GM19452 (cell line): Measurements from ENCODE around the gene CD200R1.
"Not testable (repeated sequence)": the region's sequence is repeated elsewhere in the genome, so short reads cannot be mapped to it uniquely, and the experiment has no call there.

Experiments used
- ATAC-seq: cut with Tn5 transposase; IDR thresholded peaks from one replicate; pipeline ENCODE4 v1.9.1; 2021; ENCODE audit not compliant: unreplicated experiment

The CD200R1 gene

DNA sequence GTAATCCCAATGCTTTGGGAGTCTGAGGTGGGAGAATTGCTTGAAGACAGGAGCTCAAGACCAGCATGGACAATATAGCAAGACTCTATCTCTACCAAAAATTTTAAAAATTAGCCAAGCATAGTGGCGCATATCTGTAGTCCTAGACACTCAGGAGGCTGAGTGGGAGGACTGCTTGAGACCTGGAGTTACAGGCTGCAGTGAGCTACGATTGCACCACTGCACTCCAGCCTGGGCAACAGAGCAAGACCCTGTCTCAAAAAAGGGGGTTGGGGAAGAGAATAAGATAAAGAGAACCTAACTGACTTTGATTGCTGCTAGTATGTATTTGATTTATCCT is 755 bp downstream of the CD200R1 start:
- peak; percentile 28 for ATAC-seq

DNA sequence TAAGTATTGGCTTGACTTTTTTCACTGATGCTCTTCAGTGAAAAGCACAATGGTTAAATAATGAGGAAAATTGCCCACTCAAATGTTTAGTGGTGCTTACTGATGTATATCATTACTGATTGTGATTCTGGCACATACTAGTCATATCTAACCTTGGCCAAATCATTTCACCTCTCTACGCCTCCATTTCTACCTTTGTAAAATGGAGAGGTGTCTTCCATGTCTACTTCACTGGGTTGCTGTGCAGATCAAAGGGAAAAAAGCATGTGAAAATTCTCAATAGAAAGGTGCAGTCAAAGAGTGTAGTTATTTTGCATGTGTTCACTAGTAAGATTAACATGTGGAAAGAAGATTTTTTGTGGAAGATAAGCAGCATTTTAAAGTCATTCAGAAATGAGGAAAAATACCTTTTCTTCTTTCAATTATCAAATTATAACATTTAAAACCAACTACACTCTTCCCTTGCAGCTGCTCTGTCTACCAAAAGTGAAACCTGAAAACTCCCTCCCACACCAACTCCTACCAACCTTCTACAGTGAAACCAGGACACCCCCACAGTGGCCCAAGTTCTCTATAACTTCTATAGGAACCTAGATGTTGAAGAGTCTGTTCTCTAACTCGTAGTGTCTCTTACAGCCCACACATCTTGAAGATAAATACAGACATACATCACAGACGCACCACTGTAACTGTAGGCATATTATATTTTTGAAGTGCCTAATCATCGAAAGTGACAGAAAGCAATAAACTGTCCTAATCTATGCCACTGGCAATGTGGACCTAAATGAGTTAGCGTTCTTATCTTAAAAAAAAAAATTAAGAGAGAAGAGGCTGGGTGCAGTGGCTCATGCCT is 1.4 kb downstream of the CD200R1 start:
- peak; percentile 83 for ATAC-seq

DNA sequence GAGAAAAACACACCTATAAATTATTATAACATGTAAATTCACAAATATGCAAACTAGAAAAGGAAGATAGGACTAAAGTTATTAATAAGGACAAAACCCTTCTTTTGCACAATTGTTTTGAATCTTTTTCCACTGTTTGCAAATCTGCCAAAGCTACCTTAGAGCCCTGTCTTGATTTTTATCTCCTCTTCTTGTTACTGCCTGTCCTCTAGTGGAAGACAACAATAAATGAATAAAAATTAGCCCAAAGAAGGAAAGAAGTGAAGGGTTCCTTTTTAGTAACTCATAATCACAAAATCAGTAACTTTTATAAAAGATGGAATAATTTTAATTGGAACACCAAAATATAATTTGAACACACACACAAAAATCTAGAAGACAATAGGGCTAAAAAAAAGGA is 2.7 kb downstream of the CD200R1 start:
- ATAC-seq = no peak

DNA sequence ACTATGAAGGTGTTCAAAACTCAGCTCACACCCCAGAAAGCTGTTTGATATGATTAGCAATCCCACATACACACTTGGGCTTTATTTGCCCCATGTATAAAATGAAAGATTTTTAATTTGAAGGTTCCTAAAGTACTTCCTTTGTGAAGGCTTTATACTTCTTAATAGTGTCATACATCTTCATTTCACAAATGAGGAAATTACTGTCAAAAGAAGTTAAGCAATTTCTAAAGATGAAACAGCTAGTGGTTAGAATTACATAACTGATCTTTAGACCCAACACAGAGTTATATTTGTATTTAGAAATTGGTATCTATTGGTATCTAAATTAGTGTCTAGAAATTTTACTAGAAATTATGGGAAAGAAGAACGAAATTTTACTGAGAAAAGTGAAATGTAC is 7.1 kb downstream of the CD200R1 start:
- ATAC-seq = no peak

DNA sequence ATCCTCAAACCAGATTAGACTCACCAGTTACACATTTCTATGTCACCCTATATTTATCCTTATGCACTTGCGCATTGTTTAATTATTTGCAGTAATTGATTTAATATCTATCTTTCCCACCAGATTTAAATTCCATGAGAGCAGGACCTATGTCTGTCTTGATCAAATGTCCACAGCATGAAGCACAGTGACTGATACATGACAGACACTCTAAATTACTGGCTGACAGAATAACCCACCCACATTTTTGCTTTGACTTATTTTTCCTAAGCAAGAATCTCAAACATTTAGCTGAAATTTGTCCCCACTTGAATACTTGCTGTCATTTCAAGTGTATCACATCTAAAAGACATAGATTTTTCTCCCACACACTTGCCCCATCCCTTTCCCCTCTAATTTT is 7.5 kb downstream of the CD200R1 start:
- ATAC-seq = no peak

DNA sequence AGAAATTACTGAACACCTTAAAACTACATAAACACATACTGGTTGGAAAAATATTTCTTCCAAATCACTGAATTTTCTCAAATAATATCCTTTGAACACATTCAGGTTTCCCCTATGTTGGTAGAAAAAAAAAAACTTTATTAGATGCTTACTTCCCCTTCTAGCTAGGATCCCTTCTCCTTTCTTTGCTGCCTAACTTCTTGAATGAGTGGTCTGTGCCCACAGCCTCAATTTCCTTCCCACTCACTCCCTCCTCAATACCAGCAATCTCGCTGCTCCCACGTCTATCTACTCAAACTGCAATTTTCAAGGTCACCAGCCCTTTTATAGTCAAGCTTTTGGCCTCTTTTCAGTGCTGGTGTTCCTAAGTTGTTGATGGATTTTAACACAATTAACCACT is 8.3 kb downstream of the CD200R1 start:
- ATAC-seq = no peak

DNA sequence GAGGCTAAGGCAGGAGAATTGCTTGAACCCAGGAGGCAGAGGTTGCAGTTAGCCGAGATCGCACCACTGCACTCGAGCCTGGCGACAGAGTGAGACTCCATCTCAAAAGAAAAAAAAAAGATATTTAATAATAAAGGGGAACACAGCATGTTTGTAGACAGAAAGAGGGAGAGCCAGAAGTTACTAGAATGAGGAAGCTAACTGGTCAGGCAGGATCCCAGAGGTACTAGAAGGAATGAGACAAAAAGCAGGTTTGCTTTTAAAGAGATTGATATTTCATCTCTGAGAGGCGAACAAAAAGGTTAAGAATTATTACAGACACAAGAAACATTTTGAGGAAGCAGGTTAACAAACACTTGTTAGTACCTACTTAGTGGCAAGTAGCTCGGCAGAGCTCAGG is 9.2 kb downstream of the CD200R1 start:
- no peak for ATAC-seq

DNA sequence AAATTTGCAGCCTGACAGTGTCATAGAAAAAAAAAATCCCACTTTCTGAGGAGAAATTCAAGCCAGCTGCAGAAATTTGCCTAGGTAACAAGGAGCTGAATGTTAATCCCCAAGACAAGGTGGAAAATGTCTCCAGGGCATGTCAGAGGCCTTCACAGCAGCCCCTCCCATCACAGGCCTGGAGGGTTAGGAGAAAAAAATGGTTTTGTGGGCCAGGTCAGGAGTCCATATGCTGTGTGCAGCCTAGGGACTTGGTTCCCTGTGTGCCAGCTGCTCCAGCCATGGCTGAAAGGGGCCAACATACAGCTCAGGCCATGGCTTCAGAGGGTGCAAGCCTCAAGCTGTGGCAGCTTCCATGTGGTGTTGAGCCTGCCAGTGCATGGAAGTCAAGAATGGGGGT is 11.2 kb downstream of the CD200R1 start:
- ATAC-seq = no peak

DNA sequence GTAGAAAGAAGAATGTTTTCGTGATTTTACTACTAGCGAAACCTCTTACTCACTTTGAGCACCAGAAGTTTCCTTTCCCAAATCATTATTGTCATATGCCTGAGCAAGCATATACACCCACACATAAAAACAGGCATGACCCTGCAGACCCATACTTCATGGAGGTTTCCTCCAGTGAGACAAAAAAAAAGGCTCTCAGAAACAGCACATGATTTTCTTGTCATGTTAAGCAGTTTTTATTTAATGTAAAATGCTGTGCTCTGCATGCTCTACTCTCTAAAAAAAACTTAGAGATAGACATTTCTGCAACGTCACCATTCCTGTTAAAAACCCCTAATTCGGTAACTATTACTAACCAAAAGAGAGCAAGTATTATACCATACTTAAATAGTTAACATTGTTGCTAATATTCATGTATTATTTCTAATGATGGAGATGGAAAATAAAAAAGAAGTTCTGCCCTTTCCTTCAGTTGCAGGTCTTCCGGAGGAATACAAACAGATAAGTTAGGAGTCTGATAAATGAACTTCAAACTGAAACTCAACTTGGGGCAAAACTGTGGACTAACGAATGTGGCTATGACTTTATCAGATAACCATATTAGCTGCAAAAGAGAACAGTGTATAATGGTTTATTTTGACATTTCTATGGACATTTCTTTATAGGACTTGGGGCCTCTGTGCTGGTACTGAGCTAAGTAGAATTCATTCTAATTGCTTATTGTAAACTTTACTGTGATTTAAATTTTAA is 15.9 kb downstream of the CD200R1 start:
- ATAC-seq = peak; percentile 66

DNA sequence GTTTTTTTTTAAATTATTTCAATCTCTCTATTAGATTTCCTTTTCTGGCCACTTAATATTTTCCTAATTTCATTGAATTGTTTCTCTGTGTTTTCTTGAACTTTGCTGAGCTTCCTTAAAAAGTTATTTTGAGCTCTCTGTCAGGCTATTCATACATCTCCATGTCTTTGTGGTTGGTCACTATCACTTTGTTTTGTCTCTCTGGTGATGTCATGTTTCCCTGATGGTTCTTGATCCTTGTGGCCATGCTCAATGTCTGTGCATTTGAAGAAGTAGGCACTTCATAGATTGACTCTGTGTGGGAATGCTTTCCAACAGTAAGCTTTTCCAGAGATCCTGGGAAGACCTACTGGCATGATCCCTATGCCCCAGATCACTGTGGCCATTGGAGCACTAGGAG is 18.6 kb downstream of the CD200R1 start:
- ATAC-seq = no peak

DNA sequence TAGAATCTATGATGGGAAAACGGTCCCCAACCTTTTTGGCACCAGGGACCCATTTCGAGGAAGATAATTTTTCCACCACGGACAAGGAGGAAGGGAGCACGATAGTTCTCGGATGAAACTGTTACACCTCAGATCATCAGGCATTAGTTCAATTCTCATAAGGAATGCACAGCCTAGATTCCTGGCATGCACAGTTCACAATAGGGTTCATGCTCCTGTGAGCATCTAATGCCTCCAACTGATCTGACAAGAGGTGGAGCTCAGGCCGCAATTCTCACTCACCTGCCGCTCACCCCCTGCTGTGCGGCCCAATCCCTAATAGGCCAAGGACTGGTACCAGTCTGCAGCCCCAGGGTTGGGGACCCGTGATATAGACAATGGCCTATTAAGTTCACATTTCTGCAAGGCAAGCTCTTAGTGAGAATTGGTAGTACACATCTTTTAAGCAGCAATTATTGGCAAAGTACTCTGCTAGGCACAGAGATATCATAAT is 26.5 kb downstream of the CD200R1 start:
- no peak for ATAC-seq

DNA sequence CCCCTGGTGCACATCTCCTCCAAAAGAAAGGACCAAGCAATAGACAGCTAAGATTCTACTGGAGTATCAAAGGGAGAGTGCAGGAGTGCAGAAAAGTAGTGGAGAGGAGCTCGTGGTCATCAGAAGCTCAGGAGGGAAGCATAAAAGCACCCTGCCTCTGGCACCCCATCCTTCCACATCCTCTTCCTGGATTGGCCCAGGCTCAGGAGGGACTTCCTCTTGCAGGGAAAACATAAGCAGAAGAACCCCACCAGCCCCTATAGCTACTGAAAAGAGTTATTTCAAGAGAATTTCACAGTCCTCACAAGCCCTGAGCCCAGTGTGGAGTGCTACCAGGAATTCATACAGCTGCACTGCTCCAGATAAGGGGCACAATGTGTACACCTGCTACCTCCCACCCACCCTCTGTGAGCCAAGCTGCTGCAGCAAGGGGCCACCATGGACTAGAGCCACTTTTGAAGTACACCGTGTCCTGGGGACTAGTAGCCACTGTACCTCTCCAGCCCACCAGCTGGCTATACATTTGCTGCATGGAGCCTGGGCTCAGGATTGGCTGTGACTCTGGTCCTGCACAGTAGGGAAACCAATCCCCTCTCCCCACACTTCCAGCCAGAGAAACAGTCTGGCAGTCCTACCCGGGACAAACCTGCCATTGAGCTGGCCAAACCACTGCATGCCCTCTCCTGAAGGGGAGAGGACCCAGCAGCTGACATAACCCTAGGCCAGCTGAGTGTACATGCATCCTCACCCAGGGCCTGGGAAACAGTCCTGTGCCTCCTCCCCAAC is 43.0 kb downstream of the CD200R1 start:
- no peak for ATAC-seq

DNA sequence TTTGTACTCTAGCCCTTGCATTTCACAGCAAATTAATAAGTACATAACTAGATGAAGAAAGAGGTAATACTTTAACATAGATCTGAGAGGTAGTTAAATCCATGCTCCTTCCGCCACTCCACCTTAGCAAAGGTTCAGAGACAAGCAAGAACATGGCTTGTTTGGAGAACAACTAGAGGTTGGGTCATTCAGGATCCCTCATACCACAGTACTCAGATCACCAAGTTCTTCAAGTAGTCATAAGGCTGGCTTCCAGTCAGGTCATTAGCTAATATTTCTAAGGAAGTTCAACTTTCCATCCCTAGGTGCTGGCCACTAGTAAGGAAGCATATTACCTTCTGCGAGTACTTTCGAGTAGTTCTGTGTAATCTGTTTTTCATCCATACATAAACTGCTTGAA is 44.1 kb downstream of the CD200R1 start:
- no peak for ATAC-seq

DNA sequence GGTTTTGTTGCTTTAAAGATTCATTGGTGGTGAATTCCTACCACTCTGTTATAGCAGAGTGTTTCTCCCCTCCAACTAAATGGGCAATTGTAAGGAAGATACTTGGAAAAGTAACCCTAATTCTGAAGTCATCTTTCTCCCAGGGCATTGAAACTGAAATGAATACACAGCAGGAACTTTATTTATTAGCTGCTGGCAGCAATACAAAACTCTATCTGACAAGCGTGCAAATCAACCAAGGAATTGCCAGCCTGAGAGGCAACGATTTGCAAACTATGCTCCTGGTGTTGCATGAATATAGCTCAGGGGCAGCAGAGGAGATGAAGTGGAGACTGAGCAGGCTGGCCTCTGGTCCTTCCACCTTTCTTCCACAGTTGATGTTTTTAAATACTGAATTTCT is 48.9 kb downstream of the CD200R1 start:
- ATAC-seq = no peak

DNA sequence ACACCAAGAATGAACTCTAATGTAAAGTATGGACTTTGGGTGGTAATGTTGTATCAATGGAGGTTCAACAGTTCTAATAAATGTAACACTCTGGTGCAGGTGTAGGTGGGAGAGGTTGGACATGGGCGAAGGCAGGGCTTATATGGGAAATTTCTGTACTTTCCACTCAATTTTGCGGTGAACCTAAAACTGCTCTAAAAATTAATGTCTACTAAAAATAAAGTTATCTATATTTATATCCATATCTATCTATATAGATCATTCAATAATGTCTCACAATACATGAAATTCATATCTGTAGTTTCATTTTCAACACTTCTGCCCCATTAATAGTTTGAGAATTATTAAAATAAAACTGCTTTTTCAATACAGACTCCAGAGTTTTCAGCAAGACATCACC is 49.3 kb downstream of the CD200R1 start:
- ATAC-seq = no peak

DNA sequence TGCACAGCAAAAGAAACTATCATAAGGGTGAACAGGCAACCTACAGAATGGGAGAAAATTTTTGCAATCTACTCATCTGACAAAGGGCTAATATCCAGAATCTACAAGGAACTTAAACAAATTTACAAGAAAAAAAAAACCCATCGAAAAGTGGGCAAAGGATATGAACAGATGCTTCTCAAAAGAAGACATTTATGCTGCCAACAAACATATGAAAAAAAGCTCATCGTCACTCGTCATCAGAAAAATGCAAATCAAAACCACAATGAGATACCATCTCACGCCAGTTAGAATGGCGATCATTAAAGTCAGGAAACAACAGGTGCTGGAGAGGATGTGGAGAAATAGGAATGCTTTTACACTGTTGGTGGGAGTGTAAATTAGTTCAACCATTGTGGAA is 55.4 kb downstream of the CD200R1 start:
- not testable (repeated sequence) for ATAC-seq

DNA sequence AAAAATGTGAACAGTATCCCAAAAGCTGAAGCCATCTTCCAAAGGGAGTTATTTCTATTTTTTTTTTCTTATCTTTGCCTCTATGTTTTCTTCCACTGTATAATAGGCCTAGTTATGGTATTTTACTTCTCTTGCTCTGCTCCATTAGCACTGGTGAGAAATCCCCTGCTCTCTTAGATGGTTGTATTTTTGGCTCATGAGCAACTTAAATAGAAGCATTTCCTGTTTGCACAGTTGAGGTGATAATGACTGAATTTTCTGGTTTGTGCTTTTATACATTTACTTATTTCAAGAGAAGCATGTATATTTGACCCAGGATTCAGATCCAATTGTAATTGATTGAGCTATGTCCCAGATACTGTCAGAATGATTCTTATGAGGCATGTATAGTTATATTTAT is 66.7 kb downstream of the CD200R1 start:
- peak; percentile 97 for ATAC-seq

DNA sequence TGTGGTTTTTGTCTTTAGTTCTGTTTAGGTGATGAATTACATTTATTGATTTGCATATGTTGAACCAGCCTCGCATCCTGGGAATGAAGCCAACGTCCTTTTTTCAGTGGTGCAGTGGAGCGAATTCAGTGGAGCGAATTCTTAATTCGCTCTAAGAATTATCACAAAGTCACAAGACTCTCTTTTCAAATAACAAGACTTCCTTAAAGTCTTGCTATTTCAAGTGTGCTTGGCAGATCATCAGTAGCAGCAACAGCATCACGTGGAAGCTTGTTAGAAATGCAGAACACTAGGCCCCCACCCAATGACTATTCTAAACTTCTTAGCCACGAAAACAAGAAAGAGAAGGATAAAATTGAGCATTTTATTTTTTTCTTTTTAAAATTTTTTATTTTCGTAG is 70.1 kb downstream of the CD200R1 start:
- no peak for ATAC-seq

DNA sequence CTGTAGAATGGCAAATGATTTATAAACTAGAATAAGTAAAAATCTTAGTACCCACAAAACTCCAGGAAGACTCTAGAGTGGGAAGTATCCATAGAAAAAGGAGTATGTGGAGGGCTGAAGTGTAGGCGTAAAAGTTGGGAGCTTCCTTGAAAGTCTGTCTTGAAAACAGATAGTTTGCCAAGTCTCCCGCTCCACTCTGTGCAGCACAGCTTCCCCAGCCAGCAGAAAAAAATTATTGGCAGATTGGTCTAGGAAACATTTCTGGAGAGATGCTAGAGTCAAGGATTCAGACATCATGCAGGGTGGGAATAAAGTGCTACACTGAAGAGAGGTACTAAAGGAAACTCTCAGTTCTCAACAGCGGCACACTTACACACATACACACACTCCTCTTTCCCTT is 74.8 kb downstream of the CD200R1 start:
- ATAC-seq = no peak

DNA sequence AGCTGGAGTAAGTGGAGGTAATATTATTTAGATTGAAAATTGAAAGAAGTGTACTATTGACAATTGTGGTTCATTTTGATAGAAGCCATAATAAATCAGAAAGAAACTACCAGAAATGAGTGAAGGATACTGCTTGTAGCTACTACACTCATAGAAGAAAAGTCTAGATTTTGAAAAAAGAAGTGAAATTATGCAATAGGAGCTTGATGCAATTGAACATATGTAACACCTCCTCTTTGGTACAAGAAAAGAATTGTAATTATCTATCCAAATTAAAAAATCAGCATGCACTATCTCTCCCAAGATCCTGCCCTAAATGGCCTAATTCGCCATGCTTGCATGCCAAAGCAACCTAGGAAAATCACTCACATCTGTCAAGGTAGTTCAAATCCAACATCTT is 77.1 kb downstream of the CD200R1 start:
- ATAC-seq = no peak

DNA sequence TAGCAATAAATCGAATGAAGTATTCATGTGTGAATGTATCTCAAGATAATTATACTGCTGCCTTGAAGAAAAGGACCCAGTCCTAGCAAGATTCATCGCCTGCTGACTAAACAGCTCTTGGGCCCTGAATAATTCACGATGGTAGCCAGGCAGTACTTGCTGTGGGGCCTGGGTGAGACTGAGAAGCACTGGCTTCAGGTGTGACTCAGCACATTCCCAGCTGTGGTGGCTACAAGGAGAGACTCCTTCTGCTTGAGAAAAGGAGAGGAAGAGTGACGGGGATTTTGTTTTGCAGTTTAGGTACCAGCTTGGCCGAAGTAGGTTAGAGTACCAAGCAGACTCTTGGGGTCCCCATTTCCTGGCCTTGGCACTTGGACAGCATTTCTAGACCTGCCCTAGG is 80.6 kb downstream of the CD200R1 start:
- no peak for ATAC-seq

DNA sequence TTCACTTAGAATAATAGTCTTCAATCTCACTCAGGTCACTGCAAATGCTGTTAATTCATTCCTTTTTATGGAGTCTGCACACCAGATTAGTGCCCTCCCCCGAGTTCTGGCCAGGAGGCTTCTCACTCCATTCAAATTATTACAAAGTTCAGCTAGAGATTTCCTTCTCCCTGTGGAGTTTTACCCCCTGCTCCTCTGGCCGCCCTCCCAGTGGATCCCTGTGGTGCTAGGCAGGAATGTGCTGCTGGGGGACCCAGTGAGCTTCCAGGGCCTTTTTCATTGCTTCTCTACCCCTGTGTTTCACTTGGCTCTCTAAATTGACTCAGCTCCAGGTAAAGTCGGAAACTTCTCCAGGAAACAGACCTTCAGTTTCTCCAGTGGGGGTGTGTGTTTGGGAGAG is 85.5 kb downstream of the CD200R1 start:
- no peak for ATAC-seq
